Omental fat pad (tissue), 4 donors: ENCODE results near the gene RIC1. TPM values are rescaled to one million over a fixed set of nuclear protein-coding genes. Genes with fewer than 3 reads are reported as not detected.
"Not testable (repeated sequence)": the region's sequence is repeated elsewhere in the genome, so short reads cannot be mapped to it uniquely, and the experiment has no call there.

ENCODE experiments used
- ATAC-seq: fragments of 150-250 bp; one replicate; pipeline ENCODE4 v1.9.1; 2016; ENCODE audit warnings: mild to moderate bottlenecking, moderate library complexity; ENCODE audit not compliant: low FRiP score
- DNase-seq: peaks from one replicate; pipeline ENCODE4 v3.0.0-alpha.2; 2019; ENCODE audit warnings: low spot score
- total RNA-seq, 4 donors: library from RNA; depleted of rRNA; stranded (reverse); fragments of >200 nt; gene quantifications; one replicate each; pipeline ENCODE4 v1.1.0, GENCODE V29; 2016
- TF ChIP-seq, protein P1 (sequence below), 3 donors: fragments of 450-650 bp; IDR thresholded peaks; one replicate each; pipeline ENCODE4 v1.5.1; 2016 to 2017; ENCODE audit warnings: antibody characterized with exemption in 3 of 3, mild to moderate bottlenecking in 3 of 3, moderate library complexity in 2 of 3

The RIC1 gene
- total RNA-seq, 4 donors from 2014 or later: 27.4 to 62.3 (median 36.1) TPM

- TF ChIP-seq, protein P1, sequence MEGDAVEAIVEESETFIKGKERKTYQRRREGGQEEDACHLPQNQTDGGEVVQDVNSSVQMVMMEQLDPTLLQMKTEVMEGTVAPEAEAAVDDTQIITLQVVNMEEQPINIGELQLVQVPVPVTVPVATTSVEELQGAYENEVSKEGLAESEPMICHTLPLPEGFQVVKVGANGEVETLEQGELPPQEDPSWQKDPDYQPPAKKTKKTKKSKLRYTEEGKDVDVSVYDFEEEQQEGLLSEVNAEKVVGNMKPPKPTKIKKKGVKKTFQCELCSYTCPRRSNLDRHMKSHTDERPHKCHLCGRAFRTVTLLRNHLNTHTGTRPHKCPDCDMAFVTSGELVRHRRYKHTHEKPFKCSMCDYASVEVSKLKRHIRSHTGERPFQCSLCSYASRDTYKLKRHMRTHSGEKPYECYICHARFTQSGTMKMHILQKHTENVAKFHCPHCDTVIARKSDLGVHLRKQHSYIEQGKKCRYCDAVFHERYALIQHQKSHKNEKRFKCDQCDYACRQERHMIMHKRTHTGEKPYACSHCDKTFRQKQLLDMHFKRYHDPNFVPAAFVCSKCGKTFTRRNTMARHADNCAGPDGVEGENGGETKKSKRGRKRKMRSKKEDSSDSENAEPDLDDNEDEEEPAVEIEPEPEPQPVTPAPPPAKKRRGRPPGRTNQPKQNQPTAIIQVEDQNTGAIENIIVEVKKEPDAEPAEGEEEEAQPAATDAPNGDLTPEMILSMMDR (IDR thresholded peaks at IDR 0.05): no peak
- ATAC-seq (no peak), DNase-seq (no peak)
Measured at GRCh38 chr9:5644501-5644900, 15.6 kb downstream of the RIC1 start.

- TF ChIP-seq, protein P1 (IDR thresholded peaks at IDR 0.05): no peak
- ATAC-seq (no peak), DNase-seq (no peak)
Measured at GRCh38 chr9:5646116-5646515, 17.2 kb downstream of the RIC1 start.

DNA sequence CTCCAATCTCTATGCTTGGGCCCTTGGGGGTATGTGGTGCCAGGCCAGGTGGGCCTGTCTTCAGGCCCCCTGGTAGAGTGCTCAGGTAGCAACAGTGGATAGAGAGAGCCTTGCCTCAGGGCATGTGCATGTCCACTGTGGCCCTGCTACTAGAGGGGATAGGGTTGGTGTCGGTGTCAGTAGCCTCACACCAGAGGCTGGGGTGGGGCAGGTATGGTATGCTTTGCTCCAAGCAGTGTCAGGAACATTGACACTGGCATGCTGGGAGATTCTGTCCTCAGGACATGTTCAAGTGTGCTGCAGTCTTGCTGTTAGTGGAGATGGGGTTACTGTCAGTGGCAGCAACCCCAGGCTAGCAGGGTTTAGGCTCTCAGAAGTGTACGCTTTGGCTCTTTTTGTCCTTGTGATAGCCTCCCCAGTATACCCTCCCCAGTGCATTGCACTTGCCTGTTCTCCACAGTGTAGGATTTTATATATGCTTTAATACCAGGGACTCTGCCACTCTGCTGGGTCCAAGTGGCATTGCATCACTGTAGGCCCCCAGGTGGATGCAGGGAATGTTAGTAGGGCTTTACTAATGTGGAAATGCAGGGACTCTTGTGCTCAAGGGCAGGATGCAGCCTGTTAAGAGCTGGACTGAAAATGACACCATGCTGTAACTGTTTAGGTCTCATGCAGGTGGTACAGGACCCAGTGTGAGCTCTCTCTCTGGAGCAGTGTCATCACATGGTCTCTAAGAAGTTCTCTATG is 21.6 kb downstream of the RIC1 start:
- TF ChIP-seq, protein P1 (IDR thresholded peaks at IDR 0.05): no peak
- DNase-seq (no peak), ATAC-seq (no peak)

DNA sequence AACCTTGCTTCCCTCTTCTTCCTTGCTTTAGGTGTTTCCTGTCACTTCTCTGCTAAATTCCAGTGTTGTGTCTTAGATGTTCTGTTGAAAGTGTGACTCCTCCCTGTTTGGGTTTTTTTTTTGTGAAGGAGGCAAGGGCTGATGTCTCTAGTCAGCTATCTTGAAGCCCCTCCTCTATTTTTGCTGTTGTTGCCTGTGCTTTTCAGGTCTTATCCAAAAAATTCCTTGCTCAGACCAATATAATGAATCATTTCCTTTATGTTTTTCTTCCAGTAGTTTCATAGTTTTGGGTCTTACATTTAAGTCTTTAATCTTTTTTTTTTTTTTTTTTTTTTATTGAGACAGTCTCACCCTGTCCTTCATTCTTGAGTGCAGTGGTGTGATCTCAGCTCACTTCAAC is 22.3 kb downstream of the RIC1 start:
- DNase-seq: no peak
- TF ChIP-seq, protein P1 (IDR thresholded peaks at IDR 0.05): no peak
- no peak for ATAC-seq

DNA sequence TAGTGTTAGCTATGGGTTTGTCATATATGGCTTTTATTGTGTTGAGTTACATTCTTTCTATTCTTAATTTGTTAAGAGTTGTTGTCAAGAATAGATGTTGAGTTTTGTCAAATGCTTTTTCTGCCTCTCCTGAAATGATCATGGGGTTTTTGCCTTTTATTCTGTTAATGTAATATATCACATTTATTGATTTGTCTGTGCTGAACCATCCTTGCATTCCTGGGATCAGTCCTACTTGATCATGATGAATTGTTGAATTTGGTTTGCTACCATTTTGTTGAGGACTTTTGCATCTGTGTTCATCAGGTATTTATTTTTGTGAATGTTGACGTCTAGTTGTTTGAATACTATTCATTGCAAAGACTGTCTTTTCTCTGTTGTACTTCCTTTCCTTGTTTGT is 23.9 kb downstream of the RIC1 start:
- TF ChIP-seq, protein P1 (IDR thresholded peaks at IDR 0.05): no peak
- no peak for DNase-seq
- no peak for ATAC-seq

DNA sequence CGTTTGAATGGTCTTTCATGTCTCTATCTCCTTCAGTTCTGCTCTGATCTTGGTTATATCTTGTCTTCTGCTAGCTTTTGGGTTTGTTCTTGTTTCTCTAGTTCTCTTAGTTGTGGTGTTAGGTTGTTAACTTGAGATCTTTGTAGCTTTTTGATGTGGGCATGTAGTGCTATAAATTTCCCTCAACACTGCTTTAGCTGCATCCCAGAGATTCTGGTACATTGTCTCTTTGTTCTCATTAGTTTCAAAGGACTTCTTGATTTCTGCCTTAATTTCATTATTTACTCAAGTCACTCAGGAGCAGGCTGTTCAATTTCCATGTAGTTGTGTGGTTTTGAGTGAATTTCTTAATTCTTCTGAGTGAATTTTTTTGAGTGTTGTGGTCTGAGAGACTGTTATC is 33.9 kb downstream of the RIC1 start:
- not testable (repeated sequence) for ATAC-seq, DNase-seq

DNA sequence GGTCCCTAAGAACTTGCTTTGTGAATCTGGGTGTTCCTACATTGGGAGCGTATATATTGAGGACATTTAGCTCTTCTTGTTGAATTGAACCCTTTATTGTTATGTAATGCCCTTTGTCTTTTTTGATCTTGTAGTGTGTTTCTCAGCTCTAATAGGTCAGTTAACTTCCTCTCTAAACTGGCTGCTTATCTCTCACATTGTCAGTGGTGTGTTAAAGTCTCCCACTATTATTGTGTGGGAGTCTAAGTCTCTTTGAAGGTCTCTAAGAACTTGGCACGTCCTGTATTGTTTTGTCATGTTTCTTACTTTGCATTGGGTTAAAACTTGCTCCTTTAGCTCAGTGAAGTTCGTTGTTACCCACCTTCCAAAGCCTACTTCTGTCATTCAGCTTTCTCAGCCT is 36.2 kb downstream of the RIC1 start:
- DNase-seq (no peak), ATAC-seq (no peak)
- TF ChIP-seq, protein P1 (IDR thresholded peaks at IDR 0.05): no peak
